GM21576 (cell line): ENCODE measurements around the gene GLI2.

Experiments
- ATAC-seq: cut with Tn5 transposase; IDR thresholded peaks from one replicate; pipeline ENCODE4 v1.9.1; 2021; ENCODE audit warnings: mild to moderate bottlenecking, moderate library complexity; ENCODE audit not compliant: unreplicated experiment

Gene GLI2

DNA sequence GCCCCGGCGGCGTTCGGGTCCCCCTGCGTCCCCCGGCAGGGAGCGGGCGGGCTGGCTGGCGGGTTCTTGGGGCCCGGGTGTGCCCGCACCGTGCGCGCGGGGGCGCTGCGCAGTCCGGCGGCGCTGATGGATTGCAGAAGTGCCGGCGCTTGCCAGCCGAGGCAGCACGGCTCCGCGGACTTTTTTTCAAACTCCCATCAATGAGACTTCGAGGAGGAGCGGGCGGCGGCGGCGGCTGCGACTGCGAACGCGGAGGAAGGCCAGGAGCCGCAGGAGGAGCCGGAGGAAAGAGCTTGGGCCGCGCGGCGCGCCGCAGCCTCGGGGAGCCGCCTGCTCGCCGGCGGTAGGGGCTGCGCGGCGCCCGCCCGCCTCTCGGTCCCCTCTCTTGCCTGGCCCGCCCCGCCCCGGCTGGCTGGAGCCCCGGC, at the start of gene GLI2:
TSS of gene GLI2 (plus strand) at position 123 of the 425 bp plus-strand sequence. CDS start 61,453 bp downstream, outside the sequence.
- no peak for ATAC-seq

DNA sequence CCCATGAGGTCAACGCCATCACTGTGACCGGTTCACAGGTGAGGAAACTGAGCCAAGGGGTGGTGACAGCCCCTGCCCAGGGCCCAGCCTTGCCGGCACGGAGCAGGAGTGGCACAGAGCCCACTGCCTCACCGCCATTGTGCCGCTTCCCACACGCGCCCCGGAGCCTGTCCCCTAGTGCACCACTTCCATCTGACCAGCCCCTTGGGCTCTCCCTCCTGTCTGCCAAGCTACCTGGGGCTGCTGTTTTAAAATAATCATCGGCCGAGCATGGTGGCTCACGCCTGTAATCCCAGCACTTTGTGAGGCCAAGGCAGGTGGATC, 49.7 kb upstream of the GLI2 start:
- ATAC-seq = no peak

GRCh38 chr2:120686511-120687168, 49.0 kb upstream of the GLI2 start:
- no peak for ATAC-seq

- ATAC-seq = no peak
Observed at GRCh38 chr2:120687210-120687609, 48.5 kb upstream of the GLI2 start.

DNA sequence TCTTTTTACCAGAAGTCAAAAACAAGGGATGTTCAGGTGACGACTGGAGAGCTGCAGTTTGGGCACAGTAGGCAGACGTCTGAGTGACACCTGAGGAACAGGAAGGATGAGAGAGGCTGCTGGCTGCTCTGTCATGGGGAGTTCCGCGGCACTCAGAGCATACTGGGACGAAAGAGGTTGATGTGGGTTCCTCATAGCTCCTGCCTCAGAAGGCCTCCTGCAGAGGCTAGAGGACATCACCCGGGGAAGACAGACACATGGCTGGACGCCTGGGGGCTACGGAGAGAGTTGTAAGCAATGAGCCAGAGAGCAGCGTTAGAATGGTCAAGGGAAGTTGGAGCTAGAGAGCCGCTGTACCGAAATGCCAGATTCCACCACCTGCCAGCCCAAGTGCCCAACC, 45.1 kb upstream of the GLI2 start:
- ATAC-seq = no peak

DNA sequence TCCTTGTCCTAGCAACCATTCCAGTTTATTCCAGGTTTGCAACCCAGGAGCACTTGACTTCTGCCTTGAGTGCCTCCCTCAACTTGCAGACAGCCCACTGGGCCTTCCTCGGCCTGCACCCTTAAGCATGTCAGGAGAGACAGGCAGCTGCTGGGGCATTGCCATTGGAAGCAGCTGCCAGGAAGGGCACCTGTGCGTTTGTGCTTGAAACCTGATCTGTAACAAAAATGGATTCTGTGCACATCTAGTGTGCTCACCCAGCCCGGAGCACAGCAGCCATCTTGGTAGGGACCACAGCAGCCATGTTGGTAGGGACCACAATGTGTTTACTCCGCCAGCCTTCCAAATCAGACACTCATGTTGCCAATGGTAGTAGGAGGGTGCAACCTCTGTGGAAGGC, 44.3 kb upstream of the GLI2 start:
- no peak for ATAC-seq

- ATAC-seq = no peak
Observed at GRCh38 chr2:120692691-120693090, 43.0 kb upstream of the GLI2 start.

GRCh38 chr2:120693121-120693520, 42.5 kb upstream of the GLI2 start:
- ATAC-seq = no peak

- ATAC-seq = no peak
Observed at GRCh38 chr2:120694034-120694433, 41.6 kb upstream of the GLI2 start.

DNA sequence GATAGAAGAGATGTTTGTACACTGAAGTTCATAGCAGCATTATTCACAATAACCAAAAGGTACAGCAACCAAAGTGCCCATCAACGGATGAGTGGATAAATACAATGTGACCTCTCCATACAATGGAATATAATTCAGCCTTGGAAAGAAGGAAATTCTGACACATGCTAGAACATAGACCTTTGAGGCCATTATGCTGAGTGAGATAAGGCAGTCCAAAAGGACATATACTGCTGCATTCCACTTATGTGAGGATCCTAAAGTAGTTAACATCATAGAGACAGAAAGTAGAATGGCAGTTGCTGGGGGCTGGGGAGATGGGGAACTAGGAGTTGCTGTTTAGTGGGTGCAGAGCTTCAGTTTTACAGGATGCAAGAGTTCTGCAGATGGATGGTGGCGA, 38.2 kb upstream of the GLI2 start:
- no peak for ATAC-seq

DNA sequence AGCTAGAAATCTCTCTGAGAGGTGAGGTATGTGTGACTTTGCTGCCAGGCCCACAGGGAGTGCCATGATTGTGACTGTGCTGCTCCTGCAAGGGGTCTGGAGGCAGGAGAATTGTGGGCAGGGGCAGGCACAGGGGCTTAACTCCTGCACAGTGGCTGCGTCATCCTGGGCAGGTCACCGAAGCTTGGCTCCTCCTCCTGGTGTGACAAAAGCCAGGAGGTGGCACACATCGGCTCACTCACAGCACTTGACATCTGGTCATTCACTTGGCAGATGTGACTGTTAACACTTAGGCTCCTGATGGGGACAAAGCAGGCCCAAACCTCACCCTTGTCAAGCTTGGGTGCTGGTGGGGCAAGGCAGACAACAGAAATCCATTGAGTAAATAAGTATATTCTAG, 36.4 kb upstream of the GLI2 start:
- ATAC-seq = no peak

GRCh38 chr2:120700659-120701058, 35.0 kb upstream of the GLI2 start:
- no peak for ATAC-seq

DNA sequence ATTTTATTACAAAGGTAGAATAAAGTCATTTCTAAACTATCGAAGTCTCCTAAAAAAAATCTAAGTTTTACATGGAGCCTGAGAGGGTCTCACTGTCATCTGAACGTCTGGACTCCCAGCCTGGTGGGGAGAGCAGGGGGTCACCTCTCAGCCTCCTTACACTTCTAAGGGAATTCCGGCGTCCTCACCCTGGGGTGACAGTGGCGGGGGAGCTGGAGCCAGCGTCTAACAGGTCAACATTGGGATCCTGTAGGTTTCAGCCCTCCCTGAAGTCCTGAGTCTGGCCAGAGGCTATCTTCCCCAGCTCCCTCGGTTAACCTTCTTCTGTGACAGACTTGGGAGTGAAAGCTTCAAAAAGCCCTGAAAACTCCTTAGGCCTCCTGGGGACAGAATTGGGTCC, 34.6 kb upstream of the GLI2 start:
- ATAC-seq = no peak

DNA sequence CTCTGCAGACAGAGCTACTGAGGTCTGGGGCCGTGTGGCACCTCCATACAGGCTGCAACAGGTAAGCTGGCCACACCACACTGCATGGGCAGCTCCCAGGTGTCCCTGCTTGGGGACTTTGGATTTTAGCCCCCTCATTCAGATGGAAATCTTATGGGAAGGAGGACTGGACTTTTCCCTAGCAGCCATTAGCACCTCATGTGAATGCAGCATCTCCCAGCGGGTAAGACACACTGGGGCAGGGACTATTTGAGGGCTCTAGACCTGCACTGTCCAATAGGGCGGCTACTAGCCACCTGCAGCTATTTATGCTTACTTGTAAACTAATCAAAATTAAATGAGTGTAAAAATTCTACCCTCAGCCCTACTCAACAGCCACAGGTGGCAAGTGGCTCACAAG, 34.2 kb upstream of the GLI2 start:
- no peak for ATAC-seq

- ATAC-seq = no peak
Observed at GRCh38 chr2:120702061-120702460, 33.6 kb upstream of the GLI2 start.

- ATAC-seq = no peak
Observed at GRCh38 chr2:120702801-120703200, 32.9 kb upstream of the GLI2 start.

- ATAC-seq = no peak
Observed at GRCh38 chr2:120703330-120703994, 32.2 kb upstream of the GLI2 start.

DNA sequence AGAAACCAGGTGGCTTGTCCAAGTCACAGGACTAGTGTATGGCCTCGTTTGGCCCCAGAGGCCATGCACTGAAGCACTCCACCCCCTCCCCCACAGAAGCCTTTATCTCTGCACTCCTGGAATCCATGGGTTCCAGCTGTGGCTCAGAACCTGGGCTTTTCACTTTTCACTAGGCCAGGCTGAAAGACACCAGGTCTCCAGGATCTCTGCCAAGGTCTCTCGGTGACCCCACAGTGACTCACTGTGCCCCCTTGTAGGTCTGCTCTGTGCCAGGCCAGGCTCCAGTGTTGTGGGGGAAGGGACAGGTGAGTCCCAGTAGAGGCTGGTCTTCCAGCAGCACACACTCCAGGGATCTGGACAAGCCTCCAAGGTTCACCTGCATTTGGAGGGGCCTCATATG, 31.0 kb upstream of the GLI2 start:
- ATAC-seq = no peak

DNA sequence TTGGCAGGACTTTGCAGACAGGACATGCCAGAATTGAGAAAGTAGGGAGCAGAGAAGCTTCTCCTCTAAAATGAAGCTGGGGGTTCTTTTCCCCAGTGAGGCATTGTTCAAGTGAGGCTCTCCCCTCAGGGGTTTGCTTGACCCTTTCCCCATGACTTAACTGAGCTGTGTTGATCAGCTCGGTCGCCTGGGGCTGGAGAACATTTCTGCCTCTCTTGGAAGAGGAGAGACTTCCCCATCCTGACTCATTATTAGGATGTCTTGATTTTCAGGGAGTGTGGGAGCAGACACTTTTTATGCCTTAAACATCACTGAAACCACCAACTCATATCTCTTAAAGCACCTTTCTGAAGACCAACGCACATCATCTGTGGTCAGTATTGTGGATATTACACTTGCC, 27.9 kb upstream of the GLI2 start:
- no peak for ATAC-seq

DNA sequence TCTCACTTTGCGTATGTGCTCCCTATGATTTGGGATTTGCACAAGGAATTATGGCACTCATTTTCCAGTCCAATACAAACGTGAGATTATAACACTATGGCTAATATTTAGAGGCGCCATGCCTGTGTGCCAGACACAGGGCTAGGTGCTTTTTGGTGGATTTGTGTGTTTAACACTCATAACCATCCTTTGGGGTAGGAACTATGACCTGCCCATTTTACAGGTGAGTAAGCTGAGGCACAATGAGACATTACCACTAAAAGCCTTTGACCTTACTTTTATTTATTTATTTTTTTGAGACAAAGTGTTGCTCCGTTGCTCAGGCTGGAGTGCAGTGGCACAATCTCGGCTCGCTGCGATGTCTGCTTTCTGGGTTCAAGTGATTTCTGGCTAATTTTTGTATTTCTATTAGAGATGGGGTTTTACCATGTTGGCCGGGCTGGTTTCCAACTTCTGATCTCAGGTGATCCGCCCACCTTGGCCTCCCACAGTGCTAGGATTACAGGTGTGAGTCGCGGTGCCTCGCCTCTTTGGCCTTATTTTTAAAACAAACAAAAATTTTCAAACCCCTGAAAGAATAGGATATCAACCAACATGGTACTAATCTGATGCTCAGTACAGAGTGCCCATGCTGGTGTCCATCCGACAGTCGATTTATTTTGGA, 26.6 kb upstream of the GLI2 start:
- ATAC-seq = no peak

DNA sequence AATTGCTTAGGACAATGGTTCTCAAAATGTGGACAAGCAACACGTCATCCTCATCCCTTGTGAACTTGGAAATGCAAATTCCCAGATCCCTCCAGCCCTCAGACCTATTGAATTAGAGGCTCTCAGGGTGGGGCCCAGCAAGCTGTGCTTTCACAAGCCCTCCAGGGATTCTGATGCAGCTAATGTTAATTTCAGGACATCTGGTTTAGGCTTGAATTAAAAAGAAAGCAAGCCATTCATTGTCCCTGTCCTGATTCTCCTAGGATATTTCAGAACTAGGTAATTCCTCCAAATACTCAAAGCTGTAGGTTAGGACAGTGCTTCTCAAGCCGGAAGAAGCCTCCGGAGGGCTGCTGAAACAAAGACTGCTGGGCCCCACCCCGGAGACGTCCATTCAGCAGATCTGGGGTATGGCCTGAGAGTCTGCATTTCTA, 26.0 kb upstream of the GLI2 start:
- no peak for ATAC-seq

GRCh38 chr2:120710256-120710655, 25.4 kb upstream of the GLI2 start:
- ATAC-seq = no peak
